Vagina (tissue), 2 donors: Measurements from ENCODE around the gene CHCHD6. TPM values are rescaled to one million over a fixed set of nuclear protein-coding genes. Genes with fewer than 3 reads are reported as not detected.

Experiments
- DNase-seq, 2 donors: peaks; one replicate each; pipeline ENCODE4 v3.0.0-alpha.2; 2017; ENCODE audit errors: extremely low spot score in 2 of 2
- H3K27ac ChIP-seq: fragments of 200-600 bp; sonication (generic); one replicate; pipeline ENCODE4 v1.5.1; 2019
- H3K27me3 ChIP-seq: fragments of 200-600 bp; sonication (generic); one replicate; pipeline ENCODE4 v1.5.1; 2019
- H3K36me3 ChIP-seq, 2 donors: fragments of 200-600 bp; sonication (generic); one replicate each; pipeline ENCODE4 v1.5.1; 2017 to 2019
- H3K4me1 ChIP-seq: fragments of 200-600 bp; sonication (generic); one replicate; pipeline ENCODE4 v1.5.1; 2019
- H3K4me3 ChIP-seq, 2 donors: fragments of 200-600 bp; sonication (generic); 1 replicate in 1 of 2; 2 replicates in 1 of 2; pipeline ENCODE4 v1.5.1; 2016 to 2019
- H3K9me3 ChIP-seq: fragments of 200-600 bp; sonication (generic); one replicate; pipeline ENCODE4 v1.5.1; 2019
- CTCF ChIP-seq, 3 experiments: fragments of 450-650 bp in 2 of 3; fragments of 200-600 bp in 1 of 3; sonication (generic) in 1 of 3; IDR thresholded peaks; one replicate each; pipeline ENCODE4 v1.5.1; 2017 to 2019; ENCODE audit warnings: antibody characterized with exemption in 3 of 3, mild to moderate bottlenecking in 2 of 3, moderate library complexity in 2 of 3
- POLR2A ChIP-seq, 2 donors: fragments of 450-650 bp; IDR thresholded peaks; one replicate each; pipeline ENCODE4 v1.6.1; 2017; ENCODE audit warnings: antibody characterized with exemption in 2 of 2, mild to moderate bottlenecking in 2 of 2, moderate library complexity in 2 of 2
- POLR2AphosphoS5 ChIP-seq, 2 donors: sonication (generic); formaldehyde crosslinking; IDR thresholded peaks; one replicate each; pipeline ENCODE4 v1.9.0; 2017; ENCODE audit warnings: antibody characterized with exemption in 2 of 2, mild to moderate bottlenecking in 2 of 2, low read depth in 1 of 2; ENCODE audit not compliant: insufficient read depth in 1 of 2
- intact Hi-C: fragments of 100-400 bp; cut with DNase I; formaldehyde crosslinking; loops from one replicate; pipeline ENCODE4 v1.15.1; 2023
- total RNA-seq: library from RNA; depleted of rRNA; stranded (reverse); fragments of >200 nt; gene quantifications from one replicate; pipeline ENCODE4 v1.2.3, GENCODE V29; 2016

CHCHD6 gene
- total RNA-seq, 1 donor from 2014 or later = 12.8 TPM

DNA sequence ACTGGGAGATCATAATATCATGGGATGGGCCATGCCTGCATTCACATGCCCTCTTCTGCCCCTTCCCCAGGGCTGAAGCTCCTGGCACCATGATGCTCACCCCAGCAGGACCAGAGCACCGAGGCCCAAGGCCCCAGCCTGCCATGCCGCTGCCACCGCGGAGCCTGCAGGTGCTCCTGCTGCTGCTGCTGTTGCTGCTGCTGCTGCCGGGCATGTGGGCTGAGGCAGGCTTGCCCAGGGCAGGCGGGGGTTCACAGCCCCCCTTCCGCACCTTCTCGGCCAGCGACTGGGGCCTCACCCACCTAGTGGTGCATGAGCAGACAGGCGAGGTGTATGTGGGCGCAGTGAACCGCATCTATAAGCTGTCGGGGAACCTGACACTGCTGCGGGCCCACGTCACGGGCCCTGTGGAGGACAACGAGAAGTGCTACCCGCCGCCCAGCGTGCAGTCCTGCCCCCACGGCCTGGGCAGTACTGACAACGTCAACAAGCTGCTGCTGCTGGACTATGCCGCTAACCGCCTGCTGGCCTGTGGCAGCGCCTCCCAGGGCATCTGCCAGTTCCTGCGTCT is 284.5 kb downstream of the CHCHD6 start:
- H3K27me3 ChIP-seq = no peaks in the 10 kb centered on the region
- peaks cover 77% of the 10 kb centered on the region for H3K4me1 ChIP-seq
- no peak overlapping the region for H3K4me3 ChIP-seq
- TF ChIP-seq POLR2AphosphoS5 (IDR thresholded peaks at IDR 0.05; ENCODE audit: insufficient read depth in 1 of 2, low read depth in 1 of 2) (no peak), POLR2A (IDR thresholded peaks at IDR 0.05) (no peak)
- H3K36me3 ChIP-seq = peaks cover 0 to 10% of the 10 kb centered on the region in 2 donors
- H3K9me3 ChIP-seq = no peaks in the 10 kb centered on the region
- no peak overlapping the region for H3K27ac ChIP-seq
- DNase-seq = no peak
- intact Hi-C loops = loop anchor here (10.0 kb wide), 1 partner anchor 556 kb away; no protein-coding TSS in a partner anchor

DNA sequence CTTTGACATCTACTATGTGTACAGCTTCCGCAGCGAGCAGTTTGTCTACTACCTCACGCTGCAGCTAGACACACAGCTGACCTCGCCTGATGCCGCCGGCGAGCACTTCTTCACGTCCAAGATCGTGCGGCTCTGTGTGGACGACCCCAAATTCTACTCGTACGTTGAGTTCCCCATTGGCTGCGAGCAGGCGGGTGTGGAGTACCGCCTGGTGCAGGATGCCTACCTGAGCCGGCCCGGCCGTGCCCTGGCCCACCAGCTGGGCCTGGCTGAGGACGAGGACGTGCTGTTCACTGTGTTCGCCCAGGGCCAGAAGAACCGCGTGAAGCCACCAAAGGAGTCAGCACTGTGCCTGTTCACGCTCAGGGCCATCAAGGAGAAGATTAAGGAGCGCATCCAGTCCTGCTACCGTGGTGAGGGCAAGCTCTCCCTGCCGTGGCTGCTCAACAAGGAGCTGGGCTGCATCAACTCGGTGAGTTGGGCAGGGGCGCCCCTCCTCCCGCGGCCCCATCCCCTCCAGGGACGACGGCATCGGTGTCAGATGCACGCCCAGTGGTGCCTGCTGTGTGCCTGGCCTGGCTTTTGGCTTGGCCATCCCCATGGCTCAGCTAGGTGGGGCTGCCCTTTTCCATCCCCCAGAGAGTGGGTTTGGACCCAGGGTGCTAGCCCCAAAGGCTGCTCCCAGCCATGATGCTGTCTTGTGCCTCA is 285.4 kb downstream of the CHCHD6 start:
- Histone ChIP-seq H3K36me3 (peaks cover 0 to 10% of the 10 kb centered on the region in 2 donors), H3K4me3 (no peak overlapping the region), H3K4me1 (peaks cover 77% of the 10 kb centered on the region), H3K27me3 (no peaks in the 10 kb centered on the region), H3K9me3 (no peaks in the 10 kb centered on the region), H3K27ac (no peak overlapping the region)
- intact Hi-C loops = loop anchor here (10.0 kb wide), 1 partner anchor 555 kb away; no protein-coding TSS in a partner anchor
- TF ChIP-seq POLR2A (IDR thresholded peaks at IDR 0.05) (no peak), CTCF (IDR thresholded peaks at IDR 0.05) (no peak), POLR2AphosphoS5 (IDR thresholded peaks at IDR 0.05; ENCODE audit: insufficient read depth in 1 of 2, low read depth in 1 of 2) (no peak)
- no peak for DNase-seq

GRCh38 chr3:126990024-126990700 is 286.1 kb downstream of the CHCHD6 start:
- Histone ChIP-seq H3K27ac (no peak overlapping the region), H3K4me3 (no peak overlapping the region), H3K9me3 (no peaks in the 10 kb centered on the region), H3K27me3 (no peaks in the 10 kb centered on the region), H3K36me3 (peaks cover 0 to 10% of the 10 kb centered on the region in 2 donors), H3K4me1 (peaks cover 77% of the 10 kb centered on the region)
- no peak for DNase-seq
- intact Hi-C loops = no loop called here
- no peak for TF ChIP-seq POLR2A (IDR thresholded peaks at IDR 0.05)
- no peak for TF ChIP-seq POLR2AphosphoS5 (IDR thresholded peaks at IDR 0.05; ENCODE audit: insufficient read depth in 1 of 2, low read depth in 1 of 2)
- no peak for TF ChIP-seq CTCF (IDR thresholded peaks at IDR 0.05)

DNA sequence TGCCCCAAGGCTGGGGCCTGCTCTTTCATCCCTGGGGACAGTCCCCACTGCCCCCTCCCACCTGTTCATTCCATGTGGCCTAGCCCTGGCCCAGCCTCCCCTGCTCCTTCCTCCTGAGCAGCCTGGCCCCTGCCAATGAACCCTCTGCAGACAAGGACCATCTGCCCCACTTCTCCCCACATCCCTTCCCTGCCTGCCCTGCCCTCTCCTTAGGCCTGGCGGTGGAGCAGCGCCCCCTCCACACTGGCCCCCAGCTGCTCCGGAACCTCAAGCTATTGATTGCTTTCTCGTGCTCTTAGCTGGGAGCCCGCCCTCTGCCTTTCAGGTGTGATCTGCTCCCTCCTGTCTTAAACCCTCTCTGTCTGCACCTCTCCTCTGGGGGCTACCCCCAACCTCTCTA is 286.9 kb downstream of the CHCHD6 start:
- Histone ChIP-seq H3K4me1 (peaks cover 77% of the 10 kb centered on the region), H3K9me3 (no peaks in the 10 kb centered on the region), H3K27ac (no peak overlapping the region), H3K27me3 (no peaks in the 10 kb centered on the region), H3K36me3 (peaks cover 0 to 10% of the 10 kb centered on the region in 2 donors), H3K4me3 (no peak overlapping the region)
- intact Hi-C loops = no loop called here
- no peak for DNase-seq
- TF ChIP-seq POLR2A (IDR thresholded peaks at IDR 0.05) (no peak), CTCF (IDR thresholded peaks at IDR 0.05) (no peak), POLR2AphosphoS5 (IDR thresholded peaks at IDR 0.05; ENCODE audit: insufficient read depth in 1 of 2, low read depth in 1 of 2) (no peak)

GRCh38 chr3:126991366-126992200 is 287.5 kb downstream of the CHCHD6 start:
- intact Hi-C loops = no loop called here
- H3K27ac ChIP-seq = peak overlapping the region; percentile 51
- no peaks in the 10 kb centered on the region for H3K9me3 ChIP-seq
- peaks cover 0 to 10% of the 10 kb centered on the region in 2 donors for H3K36me3 ChIP-seq
- H3K4me3 ChIP-seq = no peak overlapping the region
- no peaks in the 10 kb centered on the region for H3K27me3 ChIP-seq
- no peak for DNase-seq
- no peak for TF ChIP-seq POLR2AphosphoS5 (IDR thresholded peaks at IDR 0.05; ENCODE audit: insufficient read depth in 1 of 2, low read depth in 1 of 2)
- TF ChIP-seq CTCF (IDR thresholded peaks at IDR 0.05) = no peak
- TF ChIP-seq POLR2A (IDR thresholded peaks at IDR 0.05) = no peak
- peaks cover 72% of the 10 kb centered on the region for H3K4me1 ChIP-seq
